ENCODE measurements around the gene CLEC3B.

The CLEC3B gene

GRCh38 chr3:45055032-45055410, 28.9 kb downstream of the CLEC3B start:
- no peak overlapping the region for H3K4me2 ChIP-seq (ENCODE audit: low read depth, low read length, poor library complexity, severe bottlenecking)
- no peaks in the 10 kb centered on the region for H3K4me1 ChIP-seq (ENCODE audit: insufficient read depth, low read length, poor library complexity, severe bottlenecking)
- no peak for TF ChIP-seq EZH2phosphoT487 (IDR thresholded peaks at IDR 0.05; ENCODE audit: borderline replicate concordance)
- TF ChIP-seq, protein P1, sequence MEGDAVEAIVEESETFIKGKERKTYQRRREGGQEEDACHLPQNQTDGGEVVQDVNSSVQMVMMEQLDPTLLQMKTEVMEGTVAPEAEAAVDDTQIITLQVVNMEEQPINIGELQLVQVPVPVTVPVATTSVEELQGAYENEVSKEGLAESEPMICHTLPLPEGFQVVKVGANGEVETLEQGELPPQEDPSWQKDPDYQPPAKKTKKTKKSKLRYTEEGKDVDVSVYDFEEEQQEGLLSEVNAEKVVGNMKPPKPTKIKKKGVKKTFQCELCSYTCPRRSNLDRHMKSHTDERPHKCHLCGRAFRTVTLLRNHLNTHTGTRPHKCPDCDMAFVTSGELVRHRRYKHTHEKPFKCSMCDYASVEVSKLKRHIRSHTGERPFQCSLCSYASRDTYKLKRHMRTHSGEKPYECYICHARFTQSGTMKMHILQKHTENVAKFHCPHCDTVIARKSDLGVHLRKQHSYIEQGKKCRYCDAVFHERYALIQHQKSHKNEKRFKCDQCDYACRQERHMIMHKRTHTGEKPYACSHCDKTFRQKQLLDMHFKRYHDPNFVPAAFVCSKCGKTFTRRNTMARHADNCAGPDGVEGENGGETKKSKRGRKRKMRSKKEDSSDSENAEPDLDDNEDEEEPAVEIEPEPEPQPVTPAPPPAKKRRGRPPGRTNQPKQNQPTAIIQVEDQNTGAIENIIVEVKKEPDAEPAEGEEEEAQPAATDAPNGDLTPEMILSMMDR (conservative IDR thresholded peaks at IDR 0.05; ENCODE audit: low read length): no peak
- no peak overlapping the region for H3K9ac ChIP-seq (ENCODE audit: low read depth, low read length, poor library complexity, severe bottlenecking)
- no peaks in the 10 kb centered on the region for H3F3A ChIP-seq (ENCODE audit: low read depth)
- no peaks in the 10 kb centered on the region for H3K79me2 ChIP-seq (ENCODE audit: insufficient read depth, low read length)
- H3K9me2 ChIP-seq (replicated peaks; ENCODE audit: low read depth, low read length): no peaks in the 10 kb centered on the region
- no peaks in the 10 kb centered on the region for H3K36me3 ChIP-seq (ENCODE audit: insufficient read depth, low read length)
- no peak overlapping the region for H2AFZ ChIP-seq (ENCODE audit: low read length)
- H3K27me3 ChIP-seq (ENCODE audit: insufficient read depth, low read length, poor library complexity, severe bottlenecking): no peaks in the 10 kb centered on the region
- H3K9me3 ChIP-seq (ENCODE audit: insufficient read depth, low read depth, low read length): no peaks in the 10 kb centered on the region
- no peaks in the 10 kb centered on the region for H4K20me1 ChIP-seq (ENCODE audit: insufficient read depth, low read length, poor library complexity, severe bottlenecking)
- no peak overlapping the region for H3K4me3 ChIP-seq (ENCODE audit: low read length, poor library complexity, severe bottlenecking)

- no peaks in the 10 kb centered on the region for H3K9me2 ChIP-seq (replicated peaks; ENCODE audit: low read depth, low read length)
- no peaks in the 10 kb centered on the region for H3K79me2 ChIP-seq (ENCODE audit: insufficient read depth, low read length)
- no peaks in the 10 kb centered on the region for H4K20me1 ChIP-seq (ENCODE audit: insufficient read depth, low read length, poor library complexity, severe bottlenecking)
- no peak overlapping the region for H2AFZ ChIP-seq (ENCODE audit: low read length)
- H3K4me3 ChIP-seq (ENCODE audit: low read length, poor library complexity, severe bottlenecking): no peak overlapping the region
- H3K9ac ChIP-seq (ENCODE audit: low read depth, low read length, poor library complexity, severe bottlenecking): no peak overlapping the region
- H3K4me2 ChIP-seq (ENCODE audit: low read depth, low read length, poor library complexity, severe bottlenecking): no peak overlapping the region
- H3K36me3 ChIP-seq (ENCODE audit: insufficient read depth, low read length): no peaks in the 10 kb centered on the region
- no peaks in the 10 kb centered on the region for H3F3A ChIP-seq (ENCODE audit: low read depth)
- no peaks in the 10 kb centered on the region for H3K27me3 ChIP-seq (ENCODE audit: insufficient read depth, low read length, poor library complexity, severe bottlenecking)
- no peaks in the 10 kb centered on the region for H3K9me3 ChIP-seq (ENCODE audit: insufficient read depth, low read depth, low read length)
- TF ChIP-seq EZH2phosphoT487 (IDR thresholded peaks at IDR 0.05; ENCODE audit: borderline replicate concordance): no peak
- TF ChIP-seq, protein P1 (conservative IDR thresholded peaks at IDR 0.05; ENCODE audit: low read length): peak; percentile 68
- no peaks in the 10 kb centered on the region for H3K4me1 ChIP-seq (ENCODE audit: insufficient read depth, low read length, poor library complexity, severe bottlenecking)
These were observed 29.5 kb downstream of the CLEC3B start for GRCh38 chr3:45055411-45056143.

DNA sequence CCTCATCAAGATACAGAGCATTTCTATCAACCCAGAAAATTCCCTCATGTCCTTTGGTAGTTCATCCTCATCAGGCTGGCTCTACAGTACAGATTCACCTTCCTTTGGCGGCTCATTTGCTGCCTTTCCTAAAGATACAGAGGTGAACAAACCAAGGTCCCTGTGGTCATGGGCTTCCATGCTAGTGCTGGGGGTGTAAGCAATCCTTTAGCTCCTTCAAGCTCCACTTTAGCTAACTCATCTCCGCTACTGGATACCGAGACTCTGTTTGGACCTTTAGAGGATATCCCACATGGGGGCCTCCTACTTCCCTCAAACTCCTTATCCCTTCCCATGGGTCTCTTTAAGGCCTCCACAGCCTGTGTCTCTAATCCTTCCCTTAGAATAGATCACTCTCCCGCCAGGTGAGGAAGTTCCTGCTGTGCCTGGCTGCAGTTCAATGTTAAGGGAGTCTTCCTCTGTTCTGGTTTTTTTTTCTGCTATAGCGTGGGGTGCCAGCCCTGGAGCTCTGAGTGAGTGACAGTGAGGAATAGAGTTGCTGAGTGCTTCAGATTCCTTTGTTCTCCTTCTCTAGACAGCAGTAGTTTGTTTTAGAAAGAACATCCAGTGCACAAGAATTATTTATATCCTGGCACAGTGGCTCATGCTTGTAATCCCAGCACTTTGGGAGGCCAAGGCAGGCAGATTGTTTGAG, 30.7 kb downstream of the CLEC3B start:
- Histone ChIP-seq H3K27me3 (ENCODE audit: insufficient read depth, low read length, poor library complexity, severe bottlenecking) (no peaks in the 10 kb centered on the region), H3K9me3 (ENCODE audit: insufficient read depth, low read depth, low read length) (no peaks in the 10 kb centered on the region), H3K9ac (ENCODE audit: low read depth, low read length, poor library complexity, severe bottlenecking) (no peak overlapping the region), H3K9me2 (replicated peaks; ENCODE audit: low read depth, low read length) (no peaks in the 10 kb centered on the region), H3F3A (ENCODE audit: low read depth) (no peaks in the 10 kb centered on the region), H3K79me2 (ENCODE audit: insufficient read depth, low read length) (no peaks in the 10 kb centered on the region), H2AFZ (ENCODE audit: low read length) (no peak overlapping the region), H3K4me2 (ENCODE audit: low read depth, low read length, poor library complexity, severe bottlenecking) (no peak overlapping the region), H3K4me1 (ENCODE audit: insufficient read depth, low read length, poor library complexity, severe bottlenecking) (no peaks in the 10 kb centered on the region), H4K20me1 (ENCODE audit: insufficient read depth, low read length, poor library complexity, severe bottlenecking) (no peaks in the 10 kb centered on the region), H3K4me3 (ENCODE audit: low read length, poor library complexity, severe bottlenecking) (no peak overlapping the region), H3K36me3 (ENCODE audit: insufficient read depth, low read length) (no peaks in the 10 kb centered on the region)
- TF ChIP-seq EZH2phosphoT487 (IDR thresholded peaks at IDR 0.05; ENCODE audit: borderline replicate concordance): no peak
- TF ChIP-seq, protein P1 (conservative IDR thresholded peaks at IDR 0.05; ENCODE audit: low read length): no peak

All from Loucy (cell line).